ENCODE data around the gene BBLN.

DNA sequence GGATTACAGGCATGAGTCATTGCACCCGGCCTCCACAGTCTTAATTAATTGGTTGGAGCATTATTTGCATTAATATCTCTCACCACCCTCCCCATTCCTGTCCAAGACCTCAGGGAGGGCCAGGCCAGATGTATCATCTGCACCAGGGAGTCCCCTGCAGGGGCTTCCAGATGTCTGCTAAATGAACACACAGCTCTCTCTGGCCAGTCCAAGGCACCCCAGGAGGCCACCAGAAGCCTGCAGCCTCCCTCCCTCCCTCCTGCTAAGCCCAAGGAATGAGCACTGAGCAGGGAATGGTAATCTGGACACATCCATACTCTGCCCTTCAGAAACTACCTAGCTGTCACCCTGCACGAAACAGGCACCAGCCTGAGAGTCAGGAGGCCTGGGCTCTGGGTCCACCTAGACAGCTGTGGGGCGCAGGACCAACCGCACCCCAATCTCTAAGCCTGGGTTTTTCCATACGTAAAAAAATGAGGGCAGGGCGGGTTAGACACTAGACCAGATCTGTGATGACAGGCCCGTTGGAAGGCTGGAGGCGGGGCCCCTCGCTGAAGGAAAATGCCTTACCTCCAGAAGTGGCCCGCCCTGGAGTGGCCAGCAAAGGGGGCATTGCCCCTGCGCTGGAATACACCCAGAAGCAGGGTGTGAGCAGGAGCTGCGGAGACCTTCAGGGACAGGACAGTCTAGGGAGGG lies 23.0 kb downstream of the BBLN start:
- TF ChIP-seq, protein P1, sequence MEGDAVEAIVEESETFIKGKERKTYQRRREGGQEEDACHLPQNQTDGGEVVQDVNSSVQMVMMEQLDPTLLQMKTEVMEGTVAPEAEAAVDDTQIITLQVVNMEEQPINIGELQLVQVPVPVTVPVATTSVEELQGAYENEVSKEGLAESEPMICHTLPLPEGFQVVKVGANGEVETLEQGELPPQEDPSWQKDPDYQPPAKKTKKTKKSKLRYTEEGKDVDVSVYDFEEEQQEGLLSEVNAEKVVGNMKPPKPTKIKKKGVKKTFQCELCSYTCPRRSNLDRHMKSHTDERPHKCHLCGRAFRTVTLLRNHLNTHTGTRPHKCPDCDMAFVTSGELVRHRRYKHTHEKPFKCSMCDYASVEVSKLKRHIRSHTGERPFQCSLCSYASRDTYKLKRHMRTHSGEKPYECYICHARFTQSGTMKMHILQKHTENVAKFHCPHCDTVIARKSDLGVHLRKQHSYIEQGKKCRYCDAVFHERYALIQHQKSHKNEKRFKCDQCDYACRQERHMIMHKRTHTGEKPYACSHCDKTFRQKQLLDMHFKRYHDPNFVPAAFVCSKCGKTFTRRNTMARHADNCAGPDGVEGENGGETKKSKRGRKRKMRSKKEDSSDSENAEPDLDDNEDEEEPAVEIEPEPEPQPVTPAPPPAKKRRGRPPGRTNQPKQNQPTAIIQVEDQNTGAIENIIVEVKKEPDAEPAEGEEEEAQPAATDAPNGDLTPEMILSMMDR (conservative IDR thresholded peaks at IDR 0.05): no peak
- TF ChIP-seq EZH2 (IDR thresholded peaks at IDR 0.05; ENCODE audit: low read depth): no peak

Data from PC-9 (cell line).